HL-60 (cell line): ENCODE results near the gene OGDH.

Source experiments
- DNase-seq, 2 experiments: peaks; one replicate each; pipeline ENCODE4 v3.0.0-alpha.2; 2010 to 2020; ENCODE audit warnings: low read depth in 1 of 2, low spot score in 1 of 2
- H3K27ac ChIP-seq: fragments of 250-450 bp; sonication (Bioruptor Pico); replicated peaks from 2 replicates; pipeline ENCODE4 v1.5.1; 2020; ENCODE audit warnings: mild to moderate bottlenecking, moderate library complexity
- H3K27me3 ChIP-seq: fragments of 250-450 bp; sonication (Bioruptor Pico); 2 replicates; pipeline ENCODE4 v1.5.1; 2021; ENCODE audit warnings: mild to moderate bottlenecking, moderate library complexity; ENCODE audit not compliant: insufficient read depth, poor library complexity, severe bottlenecking
- H3K4me3 ChIP-seq: replicated peaks from 2 replicates; pipeline ENCODE4 v1.5.1; 2011; ENCODE audit warnings: mild to moderate bottlenecking, control low read depth, low read length; ENCODE audit not compliant: insufficient read depth
- GABPA ChIP-seq: IDR thresholded peaks from 2 replicates; pipeline ENCODE4 v1.6.1; 2012; ENCODE audit warnings: low read depth
- POLR2AphosphoS5 ChIP-seq: IDR thresholded peaks from 2 replicates; pipeline ENCODE4 v1.6.1; 2012; ENCODE audit warnings: low read depth
- SPI1 ChIP-seq: IDR thresholded peaks from 2 replicates; pipeline ENCODE4 v1.6.1; 2012; ENCODE audit warnings: low read depth, mild to moderate bottlenecking, borderline replicate concordance
- TF ChIP-seq, protein P1 (sequence below): IDR thresholded peaks from one replicate; pipeline ENCODE4 v1.5.1; 2011; ENCODE audit warnings: low read length, control low read depth, inconsistent platforms; ENCODE audit not compliant: insufficient read depth
- TF ChIP-seq, protein P2 (sequence below): IDR thresholded peaks from 2 replicates; pipeline ENCODE4 v1.6.1; 2012; ENCODE audit warnings: low read depth; ENCODE audit not compliant: insufficient replicate concordance

Gene OGDH

GRCh38 chr7:44667190-44667589 is 60.8 kb downstream of the OGDH start:
- Histone ChIP-seq H3K27ac (no peak overlapping the region), H3K4me3 (no peak overlapping the region), H3K27me3 (no peaks in the 10 kb centered on the region)
- no peak for TF ChIP-seq GABPA
- TF ChIP-seq SPI1 = no peak
- TF ChIP-seq, protein P1, sequence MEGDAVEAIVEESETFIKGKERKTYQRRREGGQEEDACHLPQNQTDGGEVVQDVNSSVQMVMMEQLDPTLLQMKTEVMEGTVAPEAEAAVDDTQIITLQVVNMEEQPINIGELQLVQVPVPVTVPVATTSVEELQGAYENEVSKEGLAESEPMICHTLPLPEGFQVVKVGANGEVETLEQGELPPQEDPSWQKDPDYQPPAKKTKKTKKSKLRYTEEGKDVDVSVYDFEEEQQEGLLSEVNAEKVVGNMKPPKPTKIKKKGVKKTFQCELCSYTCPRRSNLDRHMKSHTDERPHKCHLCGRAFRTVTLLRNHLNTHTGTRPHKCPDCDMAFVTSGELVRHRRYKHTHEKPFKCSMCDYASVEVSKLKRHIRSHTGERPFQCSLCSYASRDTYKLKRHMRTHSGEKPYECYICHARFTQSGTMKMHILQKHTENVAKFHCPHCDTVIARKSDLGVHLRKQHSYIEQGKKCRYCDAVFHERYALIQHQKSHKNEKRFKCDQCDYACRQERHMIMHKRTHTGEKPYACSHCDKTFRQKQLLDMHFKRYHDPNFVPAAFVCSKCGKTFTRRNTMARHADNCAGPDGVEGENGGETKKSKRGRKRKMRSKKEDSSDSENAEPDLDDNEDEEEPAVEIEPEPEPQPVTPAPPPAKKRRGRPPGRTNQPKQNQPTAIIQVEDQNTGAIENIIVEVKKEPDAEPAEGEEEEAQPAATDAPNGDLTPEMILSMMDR = no peak
- TF ChIP-seq, protein P2, sequence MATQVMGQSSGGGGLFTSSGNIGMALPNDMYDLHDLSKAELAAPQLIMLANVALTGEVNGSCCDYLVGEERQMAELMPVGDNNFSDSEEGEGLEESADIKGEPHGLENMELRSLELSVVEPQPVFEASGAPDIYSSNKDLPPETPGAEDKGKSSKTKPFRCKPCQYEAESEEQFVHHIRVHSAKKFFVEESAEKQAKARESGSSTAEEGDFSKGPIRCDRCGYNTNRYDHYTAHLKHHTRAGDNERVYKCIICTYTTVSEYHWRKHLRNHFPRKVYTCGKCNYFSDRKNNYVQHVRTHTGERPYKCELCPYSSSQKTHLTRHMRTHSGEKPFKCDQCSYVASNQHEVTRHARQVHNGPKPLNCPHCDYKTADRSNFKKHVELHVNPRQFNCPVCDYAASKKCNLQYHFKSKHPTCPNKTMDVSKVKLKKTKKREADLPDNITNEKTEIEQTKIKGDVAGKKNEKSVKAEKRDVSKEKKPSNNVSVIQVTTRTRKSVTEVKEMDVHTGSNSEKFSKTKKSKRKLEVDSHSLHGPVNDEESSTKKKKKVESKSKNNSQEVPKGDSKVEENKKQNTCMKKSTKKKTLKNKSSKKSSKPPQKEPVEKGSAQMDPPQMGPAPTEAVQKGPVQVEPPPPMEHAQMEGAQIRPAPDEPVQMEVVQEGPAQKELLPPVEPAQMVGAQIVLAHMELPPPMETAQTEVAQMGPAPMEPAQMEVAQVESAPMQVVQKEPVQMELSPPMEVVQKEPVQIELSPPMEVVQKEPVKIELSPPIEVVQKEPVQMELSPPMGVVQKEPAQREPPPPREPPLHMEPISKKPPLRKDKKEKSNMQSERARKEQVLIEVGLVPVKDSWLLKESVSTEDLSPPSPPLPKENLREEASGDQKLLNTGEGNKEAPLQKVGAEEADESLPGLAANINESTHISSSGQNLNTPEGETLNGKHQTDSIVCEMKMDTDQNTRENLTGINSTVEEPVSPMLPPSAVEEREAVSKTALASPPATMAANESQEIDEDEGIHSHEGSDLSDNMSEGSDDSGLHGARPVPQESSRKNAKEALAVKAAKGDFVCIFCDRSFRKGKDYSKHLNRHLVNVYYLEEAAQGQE = no peak
- no peak for TF ChIP-seq POLR2AphosphoS5
- DNase-seq = no peak

GRCh38 chr7:44671069-44671468 is 64.6 kb downstream of the OGDH start:
- no peaks in the 10 kb centered on the region for H3K27me3 ChIP-seq
- H3K4me3 ChIP-seq = no peak overlapping the region
- TF ChIP-seq SPI1 (no peak), POLR2AphosphoS5 (no peak), GABPA (no peak)
- TF ChIP-seq, protein P1 = no peak
- TF ChIP-seq, protein P2 = no peak
- no peak overlapping the region for H3K27ac ChIP-seq
- no peak for DNase-seq

DNA sequence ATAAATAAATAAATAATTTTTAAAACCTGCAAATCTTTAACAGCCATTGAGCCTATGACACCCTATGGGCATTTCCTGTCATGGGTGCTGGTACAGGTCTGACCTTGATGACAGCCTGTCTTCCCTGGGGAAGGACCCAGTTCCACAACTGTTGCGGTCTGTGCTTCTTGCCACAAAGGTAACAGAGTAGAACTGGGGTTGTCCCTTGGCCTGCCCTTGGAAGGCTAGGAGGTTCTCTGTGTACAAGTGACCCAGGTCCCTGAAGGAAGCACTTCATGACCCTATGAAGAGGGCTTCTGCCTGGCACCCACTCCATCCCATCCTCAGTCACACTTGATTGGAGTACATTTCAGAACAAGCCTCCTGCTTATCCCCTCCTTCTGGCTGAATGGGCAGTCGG is 66.9 kb downstream of the OGDH start:
- Histone ChIP-seq H3K4me3 (no peak overlapping the region), H3K27ac (no peak overlapping the region), H3K27me3 (no peaks in the 10 kb centered on the region)
- TF ChIP-seq POLR2AphosphoS5 (no peak), GABPA (no peak), SPI1 (no peak)
- TF ChIP-seq, protein P2 = no peak
- TF ChIP-seq, protein P1 = no peak
- no peak for DNase-seq
